Stimulated activated CD8-positive, alpha-beta memory T cell treated with anti-CD3 and anti-CD28 coated beads, Interleukin-4, amount 100 ng/mL, for 48 hours (primary cell): ENCODE measurements around the gene UGT1A5.

Experiments used
- DNase-seq: peaks from one replicate; pipeline ENCODE4 v3.0.0-alpha.2; 2020

The UGT1A5 gene

GRCh38 chr2:233712611-233713261 is at the start of gene UGT1A5:
UGT1A5 (plus strand) TSS chr2:233712907; CDS start chr2:233712992, 85 bp downstream.
- no peak for DNase-seq

GRCh38 chr2:233663911-233664310 is 48.8 kb upstream of the UGT1A5 start:
- no peak for DNase-seq

GRCh38 chr2:233668605-233669260 is 44.0 kb upstream of the UGT1A5 start:
- DNase-seq: no peak

- no peak for DNase-seq
These were observed 41.2 kb upstream of the UGT1A5 start, which contains the start of gene UGT1A9 for GRCh38 chr2:233671290-233672161. UGT1A9 (plus strand) TSS chr2:233671898; CDS start chr2:233671935, 37 bp downstream.

- no peak for DNase-seq
These were observed 39.8 kb upstream of the UGT1A5 start for GRCh38 chr2:233672886-233673285.

GRCh38 chr2:233673896-233674295 is 38.8 kb upstream of the UGT1A5 start:
- no peak for DNase-seq

- no peak for DNase-seq
These were observed 38.4 kb upstream of the UGT1A5 start for GRCh38 chr2:233674314-233674713.

- no peak for DNase-seq
These were observed 37.7 kb upstream of the UGT1A5 start for GRCh38 chr2:233674995-233675394.

- DNase-seq: no peak
These were observed 36.7 kb upstream of the UGT1A5 start for GRCh38 chr2:233676046-233676445.

- no peak for DNase-seq
These were observed 33.5 kb upstream of the UGT1A5 start for GRCh38 chr2:233679196-233679595.

GRCh38 chr2:233680361-233681045 is 32.2 kb upstream of the UGT1A5 start:
- DNase-seq: no peak

GRCh38 chr2:233681521-233682099 is 31.1 kb upstream of the UGT1A5 start, which contains the start of gene UGT1A7:
UGT1A7 (plus strand) TSS chr2:233681901; CDS start chr2:233681938, 37 bp downstream.
- no peak for DNase-seq

- no peak for DNase-seq
These were observed 28.1 kb upstream of the UGT1A5 start for GRCh38 chr2:233684640-233685039.

GRCh38 chr2:233686928-233687327 is 25.8 kb upstream of the UGT1A5 start:
- DNase-seq: no peak

- DNase-seq: no peak
These were observed 24.4 kb upstream of the UGT1A5 start for GRCh38 chr2:233688341-233688740.

- DNase-seq: no peak
These were observed 23.7 kb upstream of the UGT1A5 start for GRCh38 chr2:233689031-233689430.

- DNase-seq: no peak
These were observed 23.2 kb upstream of the UGT1A5 start for GRCh38 chr2:233689501-233689900.

GRCh38 chr2:233690444-233690843 is 22.3 kb upstream of the UGT1A5 start:
- no peak for DNase-seq

- DNase-seq: no peak
These were observed 21.0 kb upstream of the UGT1A5 start for GRCh38 chr2:233691443-233692433.

- no peak for DNase-seq
These were observed 20.1 kb upstream of the UGT1A5 start, which contains the start of gene UGT1A6 for GRCh38 chr2:233692648-233693047. UGT1A6 (plus strand) TSS chr2:233692890; CDS start chr2:233693005, 115 bp downstream.

GRCh38 chr2:233693963-233694362 is 18.7 kb upstream of the UGT1A5 start:
- no peak for DNase-seq
